ENCODE measurements around the gene TBX2.

The TBX2 gene

DNA sequence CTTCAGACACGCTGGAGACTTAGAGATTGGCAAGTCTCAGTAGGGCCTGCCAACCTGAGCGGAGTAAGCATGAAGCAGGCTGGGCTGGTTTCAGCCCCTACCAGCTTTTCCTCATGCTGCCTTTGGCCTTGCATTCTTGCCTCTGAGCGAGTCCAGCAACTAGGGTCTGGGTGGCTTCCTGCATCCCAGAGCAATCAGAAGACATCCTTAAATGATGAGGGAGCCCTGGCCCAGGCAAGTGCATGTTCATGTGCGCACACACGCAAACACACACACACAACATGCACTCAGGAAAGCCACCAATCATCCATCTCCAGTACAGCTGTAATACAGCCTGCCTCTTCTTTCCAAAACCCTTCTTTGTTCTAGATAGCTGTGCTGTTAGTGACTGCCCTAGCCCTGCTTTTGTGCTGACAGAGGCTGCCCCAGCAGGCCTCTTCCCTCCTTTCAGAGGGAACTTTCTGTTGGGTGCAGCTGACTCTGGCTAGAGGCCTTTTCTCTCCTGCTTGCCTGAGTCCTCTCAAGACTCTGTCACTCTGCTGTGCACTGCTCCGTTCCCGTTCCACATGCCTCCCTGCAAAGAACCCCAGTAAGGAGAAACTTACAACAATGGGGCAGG is 30.7 kb upstream of the TBX2 start:
- no peak for DNase-seq

DNA sequence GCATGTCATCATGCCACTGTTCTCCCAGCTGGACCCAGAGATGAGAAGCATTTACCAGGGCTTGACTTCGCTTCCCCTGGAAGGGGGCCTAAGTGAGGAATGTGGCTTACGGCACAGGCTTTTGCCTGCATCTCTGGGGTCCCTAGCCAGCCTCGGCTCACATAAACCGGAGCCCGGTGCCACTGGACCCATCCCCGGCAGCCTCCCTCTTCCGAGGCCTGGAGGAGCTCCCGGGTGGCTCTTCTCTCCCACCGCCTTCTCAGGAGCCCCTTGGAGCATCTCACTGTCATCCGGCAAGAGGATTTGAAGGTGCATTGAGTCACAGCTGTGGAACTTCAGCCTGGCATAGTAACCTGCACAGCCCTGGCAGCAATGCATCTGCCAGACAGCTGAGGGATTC is 29.9 kb upstream of the TBX2 start:
- no peak for DNase-seq

DNA sequence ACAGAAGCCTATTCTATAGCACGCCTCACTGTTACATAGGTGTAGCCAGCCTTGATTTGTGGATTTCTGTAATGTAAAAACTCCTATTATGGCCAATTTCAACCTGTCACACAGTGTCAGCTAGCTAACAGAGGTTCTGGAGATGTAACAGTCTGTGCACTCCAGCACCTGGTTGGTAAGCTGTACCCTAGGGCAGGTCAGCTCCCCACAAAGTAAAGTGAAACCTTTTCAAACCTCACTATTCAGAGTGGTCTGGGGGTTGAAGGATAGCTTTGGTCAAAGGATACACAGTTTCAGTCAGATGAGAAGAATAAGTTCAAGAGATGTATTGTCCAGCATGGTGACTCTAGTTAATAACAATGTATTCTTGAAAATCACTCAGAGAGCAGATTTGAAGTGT is 28.5 kb upstream of the TBX2 start:
- no peak for DNase-seq

DNA sequence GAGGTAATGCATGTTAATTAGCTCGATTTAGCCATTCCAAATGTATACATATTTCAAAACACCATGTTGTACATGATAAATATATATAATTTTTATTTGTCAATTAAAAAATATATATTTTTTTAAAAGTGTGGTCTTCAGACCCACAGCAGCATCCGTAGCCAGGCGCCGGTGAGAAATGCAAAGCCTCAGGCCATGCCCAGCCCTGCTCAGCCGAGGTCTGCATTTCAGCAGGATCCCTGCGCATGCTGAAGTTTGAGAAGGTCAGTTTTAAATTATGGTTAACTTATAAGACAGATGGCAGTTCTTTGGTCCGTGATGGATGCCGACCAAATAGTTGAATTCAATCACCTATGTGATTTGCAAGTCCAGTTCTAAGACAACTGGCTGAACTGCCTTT is 28.0 kb upstream of the TBX2 start:
- DNase-seq = no peak

DNA sequence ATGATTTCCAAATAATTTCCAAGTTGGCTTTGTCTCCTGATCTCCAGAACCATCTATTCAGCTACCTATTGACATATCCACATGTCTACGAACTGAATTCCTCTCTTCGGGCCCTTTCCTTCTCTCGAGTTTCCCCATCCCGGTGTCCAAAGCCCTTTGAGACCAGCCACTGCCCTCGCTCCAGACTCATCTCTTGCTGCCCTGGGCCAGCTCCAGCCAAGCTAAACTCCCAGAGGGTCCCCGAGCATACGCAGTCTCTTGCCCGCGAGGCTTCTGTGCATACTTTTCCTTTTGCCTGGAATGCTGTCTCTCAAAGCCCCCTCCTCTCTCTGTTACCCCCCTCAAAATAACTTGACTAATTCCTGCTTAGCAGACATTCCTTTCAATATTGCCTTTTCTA is 27.2 kb upstream of the TBX2 start:
- no peak for DNase-seq

DNA sequence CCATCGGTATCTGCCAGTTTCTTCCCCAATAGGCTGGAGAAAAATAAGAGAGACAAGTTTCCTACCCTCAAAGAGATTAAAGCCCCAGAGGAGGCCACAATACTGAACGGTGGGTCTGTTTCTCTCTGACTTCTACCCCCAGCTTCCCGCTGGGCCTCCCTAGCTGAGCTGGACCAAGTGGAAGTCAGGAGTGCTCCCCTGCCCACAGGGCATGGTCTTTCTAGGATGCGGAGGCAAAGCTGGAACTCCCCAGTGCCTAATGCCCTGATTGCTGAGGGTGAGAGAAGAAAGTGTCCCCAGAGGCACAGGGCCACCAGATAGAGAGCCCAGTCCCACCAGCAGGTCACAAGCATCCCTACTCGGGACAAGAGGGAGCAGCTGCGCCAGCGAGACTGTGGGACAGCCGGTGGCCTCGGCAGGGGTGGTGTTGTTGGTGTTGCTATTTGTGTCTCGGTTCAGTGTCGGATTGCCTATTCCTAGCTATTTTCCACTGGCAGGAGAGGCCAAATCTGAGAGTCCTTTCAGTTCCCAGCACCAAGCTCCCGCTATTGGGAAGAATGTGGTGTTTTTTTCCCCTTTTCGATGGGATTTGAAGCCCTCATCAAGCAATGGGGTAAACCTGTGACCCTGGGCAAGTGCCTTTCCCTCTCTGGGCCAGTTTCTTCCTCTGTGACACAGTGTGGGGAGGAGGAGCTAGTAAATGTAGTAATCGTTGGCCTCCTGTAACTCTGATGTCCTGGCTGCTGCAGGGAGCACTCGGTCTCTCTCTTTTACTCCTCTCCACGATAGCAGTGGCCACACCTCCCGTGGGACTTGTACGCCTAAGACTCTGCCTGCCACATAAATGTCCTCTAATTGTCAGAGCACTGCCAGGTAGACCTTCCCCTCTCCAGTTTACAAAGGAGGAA is 22.5 kb upstream of the TBX2 start:
- no peak for DNase-seq

DNA sequence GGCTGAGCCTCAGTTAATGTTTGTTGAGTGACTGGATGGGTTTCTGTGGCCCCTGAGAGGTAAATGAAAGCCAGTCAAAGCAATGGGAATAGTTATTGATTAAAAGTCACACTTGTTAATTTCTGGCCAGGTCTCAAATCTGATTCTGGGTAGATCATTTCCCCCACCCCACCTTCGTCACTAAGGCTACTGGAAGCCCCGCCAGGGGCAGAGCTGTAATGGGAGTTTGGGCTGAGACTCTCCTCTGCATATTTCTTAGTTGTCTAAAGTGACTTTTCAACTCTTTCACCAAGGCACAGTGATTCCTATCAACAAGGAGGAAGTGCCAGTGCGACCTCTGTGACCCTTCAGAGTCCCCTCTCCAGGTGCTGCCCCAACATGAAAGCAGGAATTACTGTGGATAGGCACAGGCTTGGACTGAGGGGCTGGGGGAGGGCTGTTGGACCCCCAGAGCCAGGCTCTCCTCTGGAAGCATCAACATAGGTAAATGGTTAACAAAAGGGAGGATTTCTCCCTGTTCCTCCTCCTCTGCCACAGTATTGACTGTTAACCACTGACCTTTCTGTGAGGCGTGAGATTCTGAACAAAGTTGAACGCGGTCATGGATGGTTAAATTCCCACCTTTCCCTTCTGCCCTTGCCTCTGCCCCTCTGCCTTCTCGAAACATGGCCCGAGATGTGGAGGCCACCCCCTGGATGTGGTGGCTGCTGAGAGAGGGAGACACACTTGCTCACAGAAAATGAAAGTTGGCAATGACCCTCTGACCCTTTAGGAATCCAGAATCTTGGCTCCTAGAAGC is 20.8 kb upstream of the TBX2 start:
- no peak for DNase-seq

DNA sequence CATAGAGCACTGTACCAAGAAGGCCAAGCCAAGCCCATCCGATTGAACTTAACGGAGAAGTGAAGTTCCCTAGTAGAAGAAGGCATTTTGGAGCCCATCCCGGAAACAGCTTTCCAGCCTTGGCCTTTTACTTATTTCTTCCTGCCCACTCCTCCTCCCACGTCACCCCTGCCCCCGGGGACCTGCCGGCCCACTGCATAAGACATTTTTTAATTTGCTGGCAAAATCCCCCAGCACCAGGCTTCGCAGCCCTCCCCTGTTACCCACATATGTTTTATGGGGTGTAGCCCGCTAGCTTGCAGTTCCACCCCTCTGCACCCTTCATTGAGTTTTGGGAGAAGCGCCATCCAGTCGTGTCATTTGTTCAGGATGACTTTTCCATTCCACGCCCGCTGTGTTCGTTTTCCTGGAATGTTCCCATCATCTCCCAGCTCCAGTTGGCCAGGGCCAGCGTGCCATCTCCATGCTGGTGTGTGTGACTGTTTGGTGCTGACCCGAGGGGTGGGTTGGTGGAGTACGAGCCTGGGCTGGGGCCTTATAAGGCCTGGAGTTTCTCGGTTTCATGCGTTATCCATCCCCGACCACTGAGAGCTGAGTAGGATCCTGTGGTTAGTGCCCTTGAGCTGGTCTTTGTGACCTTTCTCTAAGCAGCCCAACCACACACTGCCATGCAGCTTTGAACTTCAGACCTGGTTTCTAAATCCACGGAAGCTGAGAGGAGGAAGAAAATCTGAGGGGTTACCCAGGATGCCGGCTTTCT is 20.0 kb upstream of the TBX2 start:
- DNase-seq = no peak

DNA sequence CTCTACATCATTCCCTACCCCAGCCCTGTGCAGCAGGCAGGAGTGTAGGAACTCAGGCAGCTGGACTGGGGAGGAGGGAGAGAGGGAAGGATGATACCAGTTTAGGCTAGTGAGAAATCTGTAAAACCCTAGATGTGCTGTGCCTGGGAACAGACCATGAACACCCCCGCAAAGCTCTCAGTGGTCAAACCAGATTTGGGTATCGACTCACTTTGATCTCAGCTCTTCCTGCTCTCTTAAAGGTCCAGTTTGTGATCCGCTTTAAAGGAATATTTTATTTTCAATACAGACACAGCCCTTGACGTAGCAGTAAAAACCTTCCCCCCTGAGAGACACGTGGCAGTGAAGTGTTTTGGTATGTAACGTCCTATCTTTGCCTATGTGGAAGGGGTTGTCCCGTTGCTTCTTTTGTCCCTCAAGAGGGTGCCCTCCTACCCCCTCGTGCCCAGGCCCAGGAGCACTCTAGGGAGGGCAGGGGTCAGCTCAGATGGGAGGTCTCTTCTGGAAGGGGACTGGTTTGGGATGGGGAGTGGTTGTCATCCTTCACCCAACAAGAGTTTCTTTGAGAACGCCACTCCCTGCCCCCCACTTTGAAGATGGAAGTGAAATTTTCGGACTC is 19.3 kb upstream of the TBX2 start:
- no peak for DNase-seq

DNA sequence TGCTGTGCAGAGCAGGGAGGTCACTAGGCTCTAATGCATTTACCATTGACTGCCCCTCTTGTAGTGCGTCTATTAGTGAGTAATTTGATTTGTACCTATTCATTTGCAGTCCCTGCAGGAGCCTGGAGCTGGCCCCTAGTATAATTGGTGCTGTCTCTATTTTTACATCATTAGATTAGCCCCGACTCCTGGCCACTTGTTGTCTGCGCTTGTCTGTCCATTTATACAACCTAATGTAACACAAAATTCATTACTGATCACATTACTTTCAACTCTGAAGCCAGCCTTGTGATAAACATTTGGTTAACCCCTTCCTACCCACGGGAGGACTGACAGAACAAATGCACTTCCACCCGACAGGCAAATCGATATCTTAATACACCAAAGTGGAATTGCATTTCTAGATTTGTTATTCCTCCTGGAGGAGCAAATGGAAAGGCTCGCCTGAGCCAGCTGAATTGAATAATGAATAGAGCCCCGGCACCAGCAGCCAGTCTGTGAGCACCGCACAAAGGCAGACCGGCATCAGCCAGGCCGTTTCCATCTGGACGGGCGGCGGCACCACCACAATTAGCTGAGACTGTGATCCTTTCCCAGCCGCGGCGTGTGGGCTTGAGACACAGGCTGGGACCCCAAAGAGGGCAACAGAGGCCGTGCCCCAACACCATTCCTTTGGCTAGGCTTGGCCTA is 18.7 kb upstream of the TBX2 start:
- DNase-seq = no peak

DNA sequence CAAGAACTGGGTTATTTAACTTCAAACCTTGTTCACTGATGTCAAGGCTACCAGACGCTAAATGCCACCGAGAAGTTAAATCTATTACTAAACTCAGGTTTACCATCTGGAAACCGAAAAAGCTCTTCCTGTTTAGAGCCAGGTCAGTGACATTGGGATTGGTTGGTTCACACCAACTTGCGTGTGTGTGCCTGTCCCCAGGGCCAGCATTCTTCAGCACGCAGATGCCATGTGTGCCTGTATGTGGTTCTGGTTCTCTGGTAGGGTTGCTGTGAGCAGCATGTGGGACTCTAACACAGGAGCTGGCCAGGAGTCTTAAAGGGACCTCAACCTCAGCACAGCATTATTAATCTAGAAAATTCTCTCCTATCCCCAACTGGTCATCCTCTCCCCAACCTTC is 18.1 kb upstream of the TBX2 start:
- DNase-seq = no peak

DNA sequence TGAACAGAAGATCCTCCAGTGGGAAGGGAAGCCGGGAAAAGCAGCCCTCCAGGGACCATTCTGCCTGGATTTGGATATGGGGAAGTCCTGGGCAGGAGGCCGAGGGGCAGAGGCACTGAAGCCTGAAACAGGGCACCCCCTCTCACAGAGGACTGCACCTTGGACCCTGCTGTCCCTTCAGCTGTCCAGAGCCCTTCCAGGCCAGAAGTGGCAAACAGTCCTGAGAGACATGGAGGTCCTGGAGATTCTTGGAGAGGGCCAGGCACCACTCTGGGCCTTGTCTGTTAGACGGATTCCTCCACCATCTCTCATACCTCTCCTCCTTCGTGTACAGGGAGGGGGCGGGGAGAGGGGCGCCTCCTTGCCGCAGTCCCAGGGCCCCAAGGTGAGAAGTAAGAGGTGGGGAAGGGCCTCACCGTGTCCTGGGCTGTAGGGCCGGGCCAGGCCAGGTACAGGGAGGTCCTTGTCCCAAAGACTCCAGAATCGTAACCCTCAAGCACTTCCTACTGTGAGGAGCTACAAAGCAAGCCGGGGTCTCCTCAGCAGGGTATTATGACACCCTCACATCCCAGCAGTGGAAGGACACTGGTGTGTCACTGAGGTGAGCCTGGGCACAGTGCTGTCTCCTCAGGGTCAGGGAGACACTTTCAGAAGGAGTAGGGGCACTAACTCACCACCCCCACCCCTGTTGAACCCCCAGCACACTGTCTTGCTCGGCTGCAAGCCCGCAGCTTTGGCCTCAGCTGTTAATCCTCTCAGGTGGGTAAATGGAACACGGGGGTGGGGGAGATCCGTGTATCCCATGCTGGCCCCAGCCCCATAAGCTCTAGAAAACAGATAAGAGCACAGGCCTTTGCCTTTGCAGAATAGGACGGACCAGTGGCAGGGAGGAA is 16.6 kb upstream of the TBX2 start:
- DNase-seq = no peak

DNA sequence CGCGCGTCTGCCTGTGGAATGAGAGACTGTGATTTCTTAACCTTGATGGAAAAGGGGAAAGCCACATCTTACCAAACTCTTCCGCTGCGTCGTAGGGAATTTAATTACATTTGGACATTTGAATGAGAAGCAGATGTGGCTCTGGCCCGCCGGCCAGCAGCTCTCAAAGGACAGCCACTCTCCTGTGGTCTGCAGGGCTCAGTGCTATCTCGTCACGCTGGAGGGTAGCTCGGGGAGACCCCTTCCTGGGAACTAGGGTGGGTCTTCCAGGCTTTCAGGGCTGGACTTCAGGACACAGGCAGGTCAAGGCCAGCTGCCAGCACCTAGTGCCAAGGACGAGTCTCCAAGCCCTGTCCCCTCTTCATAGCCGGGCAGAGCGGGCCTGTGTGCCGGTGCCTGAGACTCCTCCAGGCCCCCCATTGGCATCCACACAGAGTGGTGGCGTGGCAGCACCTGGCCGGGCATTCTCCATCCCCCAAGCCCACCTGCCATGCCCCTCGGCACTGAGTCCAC is 15.9 kb upstream of the TBX2 start:
- no peak for DNase-seq

DNA sequence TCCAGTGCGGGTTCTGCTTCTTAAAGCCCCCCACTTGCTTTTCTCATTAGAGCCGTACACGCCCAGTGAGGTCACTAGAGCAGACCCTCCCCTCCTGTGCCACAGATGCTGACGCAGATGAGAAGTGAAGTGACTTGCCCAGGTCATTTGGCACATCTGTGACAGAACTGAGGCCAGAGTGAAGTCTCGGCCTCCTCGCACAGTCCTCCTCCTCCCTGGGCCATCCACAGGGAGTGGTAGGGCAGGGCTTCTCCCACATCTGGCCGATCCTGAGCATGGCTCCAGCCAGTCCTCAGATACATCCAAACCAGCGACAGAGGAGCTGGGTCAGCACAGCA is 15.3 kb upstream of the TBX2 start:
- DNase-seq = no peak

DNA sequence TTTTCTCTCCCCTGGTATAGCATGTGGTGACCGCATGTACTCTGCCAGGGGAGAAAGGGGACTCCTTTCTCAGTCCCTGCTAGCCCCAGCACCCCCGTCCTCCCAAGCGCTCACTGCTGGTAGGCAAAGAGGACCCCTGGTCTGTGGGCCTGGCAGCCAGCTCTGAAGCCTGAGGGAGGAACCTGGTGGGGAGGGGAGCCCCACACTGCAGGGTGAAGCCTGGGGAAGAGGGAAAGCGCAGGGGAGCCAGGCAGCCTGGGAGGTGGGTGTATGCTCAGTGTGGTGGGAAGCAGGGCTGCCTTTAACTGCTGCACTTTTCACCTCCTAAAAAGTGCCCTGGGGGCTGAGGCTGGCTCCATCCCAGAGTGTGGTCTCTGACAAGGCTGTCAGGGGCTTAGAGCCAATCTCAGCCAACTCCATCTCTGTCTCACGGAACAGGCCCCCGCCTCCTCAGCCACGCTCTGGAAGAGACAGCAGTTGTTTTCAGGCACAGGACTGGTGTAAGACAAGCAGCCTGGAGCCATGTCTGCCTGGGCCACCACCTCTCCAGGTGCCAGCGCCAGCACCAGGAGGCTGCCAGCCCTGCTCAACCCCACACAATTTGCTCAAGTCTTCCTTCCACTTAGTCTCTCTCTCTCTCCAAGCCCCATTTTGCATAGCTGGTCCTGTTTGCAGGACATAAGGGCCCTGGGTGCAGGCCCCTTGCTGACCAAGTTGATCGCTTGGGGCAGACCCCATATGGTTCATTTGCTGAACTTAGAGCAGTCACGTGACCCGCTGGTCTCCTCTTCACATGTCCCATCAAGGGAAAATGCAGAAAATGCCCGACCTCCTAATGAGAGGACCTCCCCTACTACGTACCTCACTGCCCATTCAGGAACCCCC is 14.7 kb upstream of the TBX2 start:
- no peak for DNase-seq

DNA sequence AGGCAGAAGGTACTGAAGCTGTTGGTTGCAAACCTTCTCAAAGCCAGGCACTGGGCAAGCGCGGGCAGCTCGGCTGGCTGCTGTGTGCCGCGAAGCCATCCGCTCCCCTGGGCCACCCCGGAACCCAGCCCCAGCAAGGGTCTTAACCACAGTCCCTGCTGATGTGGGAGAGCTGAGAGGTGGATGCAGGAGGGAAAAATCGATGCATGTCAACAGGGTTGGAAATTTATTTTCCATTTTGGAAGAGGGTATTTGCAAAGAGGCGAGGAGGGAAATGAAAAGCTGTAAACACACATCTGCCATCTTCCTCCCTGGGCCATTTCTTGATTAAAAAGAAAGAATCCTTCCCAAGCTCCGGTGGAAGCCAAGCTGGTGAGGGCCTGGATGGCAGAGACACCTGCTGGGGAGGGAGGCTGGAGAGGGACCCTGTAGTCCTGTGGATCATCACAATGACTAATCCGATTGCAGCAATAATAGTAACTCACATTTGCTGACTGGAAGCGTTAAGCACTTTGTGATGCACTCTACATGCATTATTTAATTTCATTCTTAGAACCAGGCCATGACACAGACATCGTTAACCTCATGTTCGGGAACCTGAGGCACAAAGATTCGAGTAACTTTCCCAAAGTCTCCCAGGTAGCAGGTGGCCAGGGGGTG is 13.9 kb upstream of the TBX2 start:
- no peak for DNase-seq

DNA sequence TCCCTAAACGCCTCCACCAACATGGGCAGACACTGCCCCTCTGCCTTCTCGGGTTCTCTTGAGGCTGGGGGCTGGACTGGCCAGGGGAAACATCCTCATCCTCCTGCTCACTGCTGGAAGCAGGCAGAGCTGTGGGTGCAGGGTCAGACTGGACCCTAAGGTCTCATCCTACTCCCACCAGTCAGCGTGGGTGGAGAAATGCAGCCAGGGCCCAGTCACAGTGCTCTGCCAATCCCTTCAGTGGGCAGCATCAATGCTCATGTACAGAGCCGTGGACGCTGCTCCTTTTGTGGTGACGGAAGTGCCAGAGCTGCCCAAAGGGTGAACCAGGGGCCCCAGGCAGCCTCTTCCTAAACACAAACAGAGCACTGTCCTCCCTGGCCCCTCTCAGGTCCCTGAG is 13.4 kb upstream of the TBX2 start:
- DNase-seq = no peak

DNA sequence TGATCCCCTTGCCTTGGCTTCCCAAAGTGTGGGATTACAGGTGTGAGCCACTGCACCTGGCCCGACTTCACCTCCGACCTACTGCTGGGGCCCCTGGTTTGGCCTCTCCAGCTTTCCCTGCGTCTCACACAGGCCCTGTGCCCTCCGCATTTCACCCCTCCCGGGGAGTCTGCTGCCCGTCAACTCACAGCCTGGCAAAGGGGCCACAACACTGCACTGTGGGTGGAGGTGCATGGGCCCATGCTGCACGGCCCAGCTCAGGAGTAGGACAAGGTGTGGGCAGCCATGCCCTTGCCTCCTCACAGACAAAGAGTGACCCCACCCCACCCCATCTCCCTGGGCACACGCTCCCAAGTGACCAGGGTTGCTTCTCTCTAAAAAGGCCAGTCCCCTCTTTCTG is 12.6 kb upstream of the TBX2 start:
- DNase-seq = no peak
